ENCODE measurements around the gene THBD. TPM values are rescaled to one million over a fixed set of nuclear protein-coding genes. Genes with fewer than 3 reads are reported as not detected.

THBD gene
- total RNA-seq, 1 experiment from 2014 or later: not detected

GRCh38 chr20:23079926-23080325 is 30.5 kb upstream of the THBD start:
- peaks cover 20% of the 10 kb centered on the region for H3K27me3 Mint-ChIP-seq (ENCODE audit: unreplicated experiment)
- DNase-seq: no peak
- no peak overlapping the region for H3K27ac Mint-ChIP-seq (ENCODE audit: unreplicated experiment)
- BruUV-seq (replicated peaks): no TSS peak
- no peaks in the 10 kb centered on the region for H3K36me3 Mint-ChIP-seq (ENCODE audit: insufficient read depth, unreplicated experiment)
- H3K9me3 Mint-ChIP-seq (ENCODE audit: low read depth, unreplicated experiment): no peaks in the 10 kb centered on the region
- H3K4me1 Mint-ChIP-seq (ENCODE audit: low read depth, unreplicated experiment): no peaks in the 10 kb centered on the region
- TF ChIP-seq, protein P1, sequence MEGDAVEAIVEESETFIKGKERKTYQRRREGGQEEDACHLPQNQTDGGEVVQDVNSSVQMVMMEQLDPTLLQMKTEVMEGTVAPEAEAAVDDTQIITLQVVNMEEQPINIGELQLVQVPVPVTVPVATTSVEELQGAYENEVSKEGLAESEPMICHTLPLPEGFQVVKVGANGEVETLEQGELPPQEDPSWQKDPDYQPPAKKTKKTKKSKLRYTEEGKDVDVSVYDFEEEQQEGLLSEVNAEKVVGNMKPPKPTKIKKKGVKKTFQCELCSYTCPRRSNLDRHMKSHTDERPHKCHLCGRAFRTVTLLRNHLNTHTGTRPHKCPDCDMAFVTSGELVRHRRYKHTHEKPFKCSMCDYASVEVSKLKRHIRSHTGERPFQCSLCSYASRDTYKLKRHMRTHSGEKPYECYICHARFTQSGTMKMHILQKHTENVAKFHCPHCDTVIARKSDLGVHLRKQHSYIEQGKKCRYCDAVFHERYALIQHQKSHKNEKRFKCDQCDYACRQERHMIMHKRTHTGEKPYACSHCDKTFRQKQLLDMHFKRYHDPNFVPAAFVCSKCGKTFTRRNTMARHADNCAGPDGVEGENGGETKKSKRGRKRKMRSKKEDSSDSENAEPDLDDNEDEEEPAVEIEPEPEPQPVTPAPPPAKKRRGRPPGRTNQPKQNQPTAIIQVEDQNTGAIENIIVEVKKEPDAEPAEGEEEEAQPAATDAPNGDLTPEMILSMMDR (IDR thresholded peaks at IDR 0.05; ENCODE audit: unreplicated experiment): no peak
- intact Hi-C loops (cut with micrococcal nuclease; ENCODE audit: unreplicated experiment): no loop called here
- CTCF ChIA-PET: no interaction called here
- no peak overlapping the region for H3K4me3 Mint-ChIP-seq (ENCODE audit: low read depth, unreplicated experiment)

DNA sequence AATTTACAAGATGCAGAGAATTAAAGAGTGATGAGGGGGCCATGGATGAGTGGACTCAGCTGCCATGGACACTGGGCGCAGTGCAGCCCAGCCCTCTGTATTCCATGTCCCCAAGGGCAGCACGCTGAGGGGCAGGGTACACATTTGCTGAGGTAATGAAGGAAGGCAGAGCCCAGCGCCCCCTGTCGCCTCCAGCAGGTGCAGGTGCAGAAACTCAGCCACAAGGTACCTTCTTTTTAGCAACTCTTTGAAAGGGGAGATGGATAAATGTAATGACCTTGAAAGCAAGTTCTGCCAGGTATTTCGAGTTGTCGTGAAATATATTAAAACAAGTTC is 29.5 kb upstream of the THBD start:
- Mint-ChIP-seq H3K4me3 (ENCODE audit: low read depth, unreplicated experiment) (no peak overlapping the region), H3K27me3 (ENCODE audit: unreplicated experiment) (peaks cover 20% of the 10 kb centered on the region), H3K4me1 (ENCODE audit: low read depth, unreplicated experiment) (no peaks in the 10 kb centered on the region), H3K27ac (ENCODE audit: unreplicated experiment) (no peak overlapping the region), H3K9me3 (ENCODE audit: low read depth, unreplicated experiment) (no peaks in the 10 kb centered on the region), H3K36me3 (ENCODE audit: insufficient read depth, unreplicated experiment) (no peaks in the 10 kb centered on the region)
- no peak for DNase-seq
- BruUV-seq (replicated peaks): no TSS peak
- TF ChIP-seq, protein P1 (IDR thresholded peaks at IDR 0.05; ENCODE audit: unreplicated experiment): no peak
- intact Hi-C loops (cut with micrococcal nuclease; ENCODE audit: unreplicated experiment): no loop called here
- CTCF ChIA-PET: no interaction called here

DNA sequence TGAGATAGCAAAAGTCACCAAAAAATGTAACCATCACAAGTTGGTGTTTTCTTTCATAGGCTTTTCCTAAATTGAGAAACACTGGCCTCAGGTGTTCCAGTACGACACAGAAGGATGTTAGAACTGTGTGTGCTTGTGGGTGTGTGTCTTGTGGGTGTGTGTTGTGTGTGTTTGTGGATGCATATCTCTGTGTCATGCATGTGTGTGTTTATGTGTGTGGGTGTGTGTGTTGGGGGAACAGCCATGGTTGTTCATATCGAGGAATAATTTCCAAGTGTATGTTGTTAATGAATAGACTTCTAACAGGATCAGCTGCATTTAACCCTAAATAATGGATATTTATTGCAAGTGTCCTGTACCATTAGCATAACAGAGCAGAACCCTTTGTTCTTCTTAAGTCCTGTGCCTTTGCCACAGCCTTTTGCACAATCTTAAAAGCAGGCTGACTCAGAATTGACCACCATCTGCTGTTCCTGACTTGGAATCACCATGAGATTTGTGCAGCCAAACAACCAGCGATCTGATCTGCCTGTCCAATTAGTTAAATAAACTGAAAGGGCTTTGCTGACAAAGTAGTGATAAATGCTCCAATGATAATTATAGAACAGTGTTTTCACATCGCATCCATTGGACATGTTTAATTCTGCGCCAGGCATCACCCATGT is 29.0 kb upstream of the THBD start:
- no peak for DNase-seq
- no peaks in the 10 kb centered on the region for H3K36me3 Mint-ChIP-seq (ENCODE audit: insufficient read depth, unreplicated experiment)
- intact Hi-C loops (cut with micrococcal nuclease; ENCODE audit: unreplicated experiment): no loop called here
- CTCF ChIA-PET: no interaction called here
- BruUV-seq (replicated peaks): no TSS peak
- TF ChIP-seq, protein P1 (IDR thresholded peaks at IDR 0.05; ENCODE audit: unreplicated experiment): no peak
- H3K27me3 Mint-ChIP-seq (ENCODE audit: unreplicated experiment): peaks cover 20% of the 10 kb centered on the region
- no peak overlapping the region for H3K4me3 Mint-ChIP-seq (ENCODE audit: low read depth, unreplicated experiment)
- H3K4me1 Mint-ChIP-seq (ENCODE audit: low read depth, unreplicated experiment): no peaks in the 10 kb centered on the region
- H3K27ac Mint-ChIP-seq (ENCODE audit: unreplicated experiment): no peak overlapping the region
- no peaks in the 10 kb centered on the region for H3K9me3 Mint-ChIP-seq (ENCODE audit: low read depth, unreplicated experiment)

- CTCF ChIA-PET: no interaction called here
- Mint-ChIP-seq H3K27me3 (ENCODE audit: unreplicated experiment) (peaks cover 20% of the 10 kb centered on the region), H3K36me3 (ENCODE audit: insufficient read depth, unreplicated experiment) (no peaks in the 10 kb centered on the region), H3K4me3 (ENCODE audit: low read depth, unreplicated experiment) (no peak overlapping the region), H3K4me1 (ENCODE audit: low read depth, unreplicated experiment) (no peaks in the 10 kb centered on the region), H3K9me3 (ENCODE audit: low read depth, unreplicated experiment) (no peaks in the 10 kb centered on the region), H3K27ac (ENCODE audit: unreplicated experiment) (no peak overlapping the region)
- intact Hi-C loops (cut with micrococcal nuclease; ENCODE audit: unreplicated experiment): no loop called here
- DNase-seq: no peak
- TF ChIP-seq, protein P1 (IDR thresholded peaks at IDR 0.05; ENCODE audit: unreplicated experiment): no peak
- no TSS peak for BruUV-seq (replicated peaks)
Observed at GRCh38 chr20:23077277-23077676, 27.8 kb upstream of the THBD start.

Measured in Calu3 (cell line).